Measurements from ENCODE around the gene P2RY2.
A peak's percentile ranks its signal among the peaks of the same experiment; 100 is the strongest.

P2RY2 gene

GRCh38 chr11:73248526-73249185, 30.6 kb downstream of the P2RY2 start:
- ChIA-PET CTCF (interaction anchor here (1.4 kb wide), 1 partner anchor 13 kb away, joined by 4 read pairs; no protein-coding TSS in a partner anchor), POLR2A (no interaction called here)
- Histone ChIP-seq H3K9me3 (ENCODE audit: control extremely low read depth in 1 of 5, control insufficient read depth in 4 of 5, insufficient read depth in 2 of 5, low read depth in 1 of 5, low read length in 4 of 5) (no peaks in the 10 kb centered on the region), H3K4me1 (ENCODE audit: control extremely low read depth in 1 of 4, control insufficient read depth in 4 of 4, insufficient read depth in 4 of 4, low read length in 3 of 4) (no peaks in the 10 kb centered on the region), H3K36me3 (ENCODE audit: control insufficient read depth in 4 of 4, insufficient read depth in 4 of 4, low read length in 3 of 4) (no peaks in the 10 kb centered on the region), H3K4me3 (ENCODE audit: control insufficient read depth in 1 of 7, extremely low read depth in 1 of 7, insufficient read depth in 4 of 7, low read depth in 2 of 7, low read length in 6 of 7) (no peak overlapping the region), H3K27me3 (replicated peaks in 2 of 5; ENCODE audit: control insufficient read depth in 4 of 5, insufficient read depth in 5 of 5, low read length in 4 of 5) (no peaks in the 10 kb centered on the region), H3K27ac (ENCODE audit: insufficient read depth in 1 of 2, low read depth in 1 of 2, low read length in 2 of 2, poor library complexity in 1 of 2, severe bottlenecking in 2 of 2) (no peak overlapping the region)
- peak in 1 of 3 donors; percentile 17 for DNase-seq
- WGBS (ENCODE audit: insufficient coverage): 97% methylated on average over 3 of the region's 3 CpGs

- no peaks in the 10 kb centered on the region for H3K4me1 ChIP-seq (ENCODE audit: control extremely low read depth in 1 of 4, control insufficient read depth in 4 of 4, insufficient read depth in 4 of 4, low read length in 3 of 4)
- no CpG with 5 or more reads among the region's 5 CpGs for WGBS (ENCODE audit: insufficient coverage)
- peak in 1 of 3 donors; percentile 31 for DNase-seq
- no peaks in the 10 kb centered on the region for H3K9me3 ChIP-seq (ENCODE audit: control extremely low read depth in 1 of 5, control insufficient read depth in 4 of 5, insufficient read depth in 2 of 5, low read depth in 1 of 5, low read length in 4 of 5)
- H3K27me3 ChIP-seq (replicated peaks in 2 of 5; ENCODE audit: control insufficient read depth in 4 of 5, insufficient read depth in 5 of 5, low read length in 4 of 5): no peaks in the 10 kb centered on the region
- no peak overlapping the region for H3K27ac ChIP-seq (ENCODE audit: insufficient read depth in 1 of 2, low read depth in 1 of 2, low read length in 2 of 2, poor library complexity in 1 of 2, severe bottlenecking in 2 of 2)
- ChIA-PET CTCF (interaction anchor here (1.4 to 1.5 kb wide), 2 partner anchors 13 to 88 kb away, joined by 3 to 4 read pairs; no protein-coding TSS in a partner anchor), POLR2A (no interaction called here)
- no peaks in the 10 kb centered on the region for H3K36me3 ChIP-seq (ENCODE audit: control insufficient read depth in 4 of 4, insufficient read depth in 4 of 4, low read length in 3 of 4)
- H3K4me3 ChIP-seq (ENCODE audit: control insufficient read depth in 1 of 7, extremely low read depth in 1 of 7, insufficient read depth in 4 of 7, low read depth in 2 of 7, low read length in 6 of 7): no peak overlapping the region
Measured at GRCh38 chr11:73249304-73249703, 31.2 kb downstream of the P2RY2 start.

- DNase-seq: peak in 2 of 3 donors; percentile 67 to 76
- H3K4me1 ChIP-seq (ENCODE audit: control extremely low read depth in 1 of 4, control insufficient read depth in 4 of 4, insufficient read depth in 4 of 4, low read length in 3 of 4): no peaks in the 10 kb centered on the region
- no peaks in the 10 kb centered on the region for H3K27me3 ChIP-seq (replicated peaks in 2 of 5; ENCODE audit: control insufficient read depth in 4 of 5, insufficient read depth in 5 of 5, low read length in 4 of 5)
- H3K27ac ChIP-seq (ENCODE audit: insufficient read depth in 1 of 2, low read depth in 1 of 2, low read length in 2 of 2, poor library complexity in 1 of 2, severe bottlenecking in 2 of 2): no peak overlapping the region
- ChIA-PET CTCF (interaction anchor here (0.8 to 1.5 kb wide), 2 partner anchors 12 to 88 kb away, joined by 3 read pairs; no protein-coding TSS in a partner anchor), POLR2A (interaction anchor here (0.6 kb wide), 1 partner anchor 70 kb away, joined by 4 read pairs; no protein-coding TSS in a partner anchor)
- H3K36me3 ChIP-seq (ENCODE audit: control insufficient read depth in 4 of 4, insufficient read depth in 4 of 4, low read length in 3 of 4): no peaks in the 10 kb centered on the region
- no peaks in the 10 kb centered on the region for H3K9me3 ChIP-seq (ENCODE audit: control extremely low read depth in 1 of 5, control insufficient read depth in 4 of 5, insufficient read depth in 2 of 5, low read depth in 1 of 5, low read length in 4 of 5)
- 90% methylated on average over 8 of the region's 11 CpGs for WGBS (ENCODE audit: insufficient coverage)
- H3K4me3 ChIP-seq (ENCODE audit: control insufficient read depth in 1 of 7, extremely low read depth in 1 of 7, insufficient read depth in 4 of 7, low read depth in 2 of 7, low read length in 6 of 7): no peak overlapping the region
Measured at GRCh38 chr11:73249853-73250783, 32.0 kb downstream of the P2RY2 start.

GRCh38 chr11:73252577-73253191, 34.6 kb downstream of the P2RY2 start:
- WGBS (ENCODE audit: insufficient coverage): 95% methylated on average over 4 of the region's 4 CpGs
- Histone ChIP-seq H3K4me1 (ENCODE audit: control extremely low read depth in 1 of 4, control insufficient read depth in 4 of 4, insufficient read depth in 4 of 4, low read length in 3 of 4) (no peaks in the 10 kb centered on the region), H3K36me3 (ENCODE audit: control insufficient read depth in 4 of 4, insufficient read depth in 4 of 4, low read length in 3 of 4) (no peaks in the 10 kb centered on the region), H3K4me3 (ENCODE audit: control insufficient read depth in 1 of 7, extremely low read depth in 1 of 7, insufficient read depth in 4 of 7, low read depth in 2 of 7, low read length in 6 of 7) (no peak overlapping the region), H3K27me3 (replicated peaks in 2 of 5; ENCODE audit: control insufficient read depth in 4 of 5, insufficient read depth in 5 of 5, low read length in 4 of 5) (no peaks in the 10 kb centered on the region), H3K27ac (ENCODE audit: insufficient read depth in 1 of 2, low read depth in 1 of 2, low read length in 2 of 2, poor library complexity in 1 of 2, severe bottlenecking in 2 of 2) (no peak overlapping the region), H3K9me3 (ENCODE audit: control extremely low read depth in 1 of 5, control insufficient read depth in 4 of 5, insufficient read depth in 2 of 5, low read depth in 1 of 5, low read length in 4 of 5) (no peaks in the 10 kb centered on the region)
- peak in 2 of 3 donors; percentile 69 to 79 for DNase-seq
- ChIA-PET CTCF (interaction anchor here (0.9 to 1.0 kb wide), 2 partner anchors 16 to 67 kb away, joined by 3 read pairs; no protein-coding TSS in a partner anchor), POLR2A (interaction anchor here (0.6 kb wide), 1 partner anchor 224 kb away, joined by 3 read pairs; no protein-coding TSS in a partner anchor)

GRCh38 chr11:73257342-73258103, 39.4 kb downstream of the P2RY2 start:
- H3K4me3 ChIP-seq (ENCODE audit: control insufficient read depth in 1 of 7, extremely low read depth in 1 of 7, insufficient read depth in 4 of 7, low read depth in 2 of 7, low read length in 6 of 7): no peak overlapping the region
- no peak for DNase-seq
- H3K4me1 ChIP-seq (ENCODE audit: control extremely low read depth in 1 of 4, control insufficient read depth in 4 of 4, insufficient read depth in 4 of 4, low read length in 3 of 4): peaks cover 0 to 7% (median 0%) of the 10 kb centered on the region in 4 experiments
- ChIA-PET POLR2A (no interaction called here), CTCF (interaction anchor here (0.6 to 1.4 kb wide), 5 partner anchors 15 to 239 kb away, joined by 3 to 4 read pairs (median 3); no protein-coding TSS in a partner anchor)
- H3K27me3 ChIP-seq (replicated peaks in 2 of 5; ENCODE audit: control insufficient read depth in 4 of 5, insufficient read depth in 5 of 5, low read length in 4 of 5): no peaks in the 10 kb centered on the region
- WGBS (ENCODE audit: insufficient coverage): 100% methylated on average over 4 of the region's 6 CpGs
- H3K9me3 ChIP-seq (ENCODE audit: control extremely low read depth in 1 of 5, control insufficient read depth in 4 of 5, insufficient read depth in 2 of 5, low read depth in 1 of 5, low read length in 4 of 5): no peaks in the 10 kb centered on the region
- H3K27ac ChIP-seq (ENCODE audit: insufficient read depth in 1 of 2, low read depth in 1 of 2, low read length in 2 of 2, poor library complexity in 1 of 2, severe bottlenecking in 2 of 2): no peak overlapping the region
- H3K36me3 ChIP-seq (ENCODE audit: control insufficient read depth in 4 of 4, insufficient read depth in 4 of 4, low read length in 3 of 4): no peaks in the 10 kb centered on the region
